HepG2 (cell line): ENCODE measurements around the gene ZNF391. TPM values are rescaled to one million over a fixed set of nuclear protein-coding genes. Genes with fewer than 3 reads are reported as not detected.

Source experiments
- JDP2 ChIP-seq: sonication (generic); formaldehyde crosslinking; IDR thresholded peaks from 2 replicates; pipeline ENCODE4 v1.8.1; 2022; ENCODE audit warnings: missing genetic modification reagents, borderline replicate concordance
- KDM6A ChIP-seq: IDR thresholded peaks from 2 replicates; pipeline ENCODE4 v1.6.1; 2016; ENCODE audit warnings: low read depth
- TP53 ChIP-seq: sonication (generic); formaldehyde crosslinking; conservative IDR thresholded peaks from 2 replicates; pipeline ENCODE4 v1.4.0; 2020; ENCODE audit warnings: missing genetic modification reagents
- polyA plus RNA-seq, 8 experiments: library from polyadenylated mRNA; depleted of rRNA in 3 of 8; stranded (reverse) in 7 of 8; unstranded in 1 of 8; fragments of >200 nt; fragmentation: Illumina TruSeq in 4 of 8; extraction: Trizol in 4 of 8; gene quantifications; 2 replicates each; pipeline versions ENCODE4 v1.2.1 to v1.2.3, GENCODE V29; 2011 to 2016; ENCODE audit warnings: low read depth in 4 of 8, missing spikeins in 1 of 8, mixed read lengths in 1 of 8; ENCODE audit not compliant: insufficient read depth in 1 of 8
- total RNA-seq, 5 experiments: library from RNA; depleted of rRNA; stranded (reverse); fragments of >200 nt; fragmentation: Illumina TruSeq; extraction: Trizol; gene quantifications; 2 replicates each; pipeline ENCODE4 v1.2.3, GENCODE V29; 2016; ENCODE audit warnings: low read depth in 1 of 5
- TF ChIP-seq, protein P1 (sequence below): sonication (generic); formaldehyde crosslinking; IDR thresholded peaks from 2 replicates; pipeline ENCODE4 v1.5.0; 2020; ENCODE audit warnings: missing genetic modification reagents
- TF ChIP-seq, protein P2 (sequence below): sonication (generic); formaldehyde crosslinking; IDR thresholded peaks from 2 replicates; pipeline ENCODE4 v1.5.1; 2020; ENCODE audit warnings: mild to moderate bottlenecking, missing genetic modification reagents, borderline replicate concordance

ZNF391 gene
- total and polyA plus RNA-seq, 2 of the 13 experiments (the other 11 are each of a cell fraction or from before 2014, with no cell fraction given): 0.78 to 1.7 TPM

DNA sequence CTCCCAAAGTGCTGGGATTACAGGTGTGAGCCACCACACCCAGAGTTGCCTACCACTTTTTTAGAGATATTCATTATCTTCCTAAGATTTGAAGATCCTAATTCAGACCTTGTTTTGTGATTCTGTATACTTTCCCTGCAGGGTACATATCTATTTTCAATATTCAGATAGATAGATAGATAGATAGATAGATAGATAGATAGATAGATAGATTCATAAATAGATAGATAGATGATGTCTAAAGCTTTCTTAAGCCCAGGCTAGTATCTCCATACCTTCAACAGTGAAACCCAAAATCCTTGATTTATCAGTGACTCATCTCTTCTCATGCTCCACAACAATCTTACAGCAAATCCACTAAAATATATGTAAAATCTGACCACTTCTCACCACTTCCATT lies 30.8 kb downstream of the ZNF391 start (continued):
- TF ChIP-seq JDP2 (CRISPR knock-in tag) (no peak), KDM6A (CRISPR knock-in tag) (no peak), TP53 (CRISPR knock-in tag) (no peak)
- TF ChIP-seq, protein P1, sequence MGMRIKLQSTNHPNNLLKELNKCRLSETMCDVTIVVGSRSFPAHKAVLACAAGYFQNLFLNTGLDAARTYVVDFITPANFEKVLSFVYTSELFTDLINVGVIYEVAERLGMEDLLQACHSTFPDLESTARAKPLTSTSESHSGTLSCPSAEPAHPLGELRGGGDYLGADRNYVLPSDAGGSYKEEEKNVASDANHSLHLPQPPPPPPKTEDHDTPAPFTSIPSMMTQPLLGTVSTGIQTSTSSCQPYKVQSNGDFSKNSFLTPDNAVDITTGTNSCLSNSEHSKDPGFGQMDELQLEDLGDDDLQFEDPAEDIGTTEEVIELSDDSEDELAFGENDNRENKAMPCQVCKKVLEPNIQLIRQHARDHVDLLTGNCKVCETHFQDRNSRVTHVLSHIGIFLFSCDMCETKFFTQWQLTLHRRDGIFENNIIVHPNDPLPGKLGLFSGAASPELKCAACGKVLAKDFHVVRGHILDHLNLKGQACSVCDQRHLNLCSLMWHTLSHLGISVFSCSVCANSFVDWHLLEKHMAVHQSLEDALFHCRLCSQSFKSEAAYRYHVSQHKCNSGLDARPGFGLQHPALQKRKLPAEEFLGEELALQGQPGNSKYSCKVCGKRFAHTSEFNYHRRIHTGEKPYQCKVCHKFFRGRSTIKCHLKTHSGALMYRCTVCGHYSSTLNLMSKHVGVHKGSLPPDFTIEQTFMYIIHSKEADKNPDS (CRISPR knock-in tag): no peak
- TF ChIP-seq, protein P2, sequence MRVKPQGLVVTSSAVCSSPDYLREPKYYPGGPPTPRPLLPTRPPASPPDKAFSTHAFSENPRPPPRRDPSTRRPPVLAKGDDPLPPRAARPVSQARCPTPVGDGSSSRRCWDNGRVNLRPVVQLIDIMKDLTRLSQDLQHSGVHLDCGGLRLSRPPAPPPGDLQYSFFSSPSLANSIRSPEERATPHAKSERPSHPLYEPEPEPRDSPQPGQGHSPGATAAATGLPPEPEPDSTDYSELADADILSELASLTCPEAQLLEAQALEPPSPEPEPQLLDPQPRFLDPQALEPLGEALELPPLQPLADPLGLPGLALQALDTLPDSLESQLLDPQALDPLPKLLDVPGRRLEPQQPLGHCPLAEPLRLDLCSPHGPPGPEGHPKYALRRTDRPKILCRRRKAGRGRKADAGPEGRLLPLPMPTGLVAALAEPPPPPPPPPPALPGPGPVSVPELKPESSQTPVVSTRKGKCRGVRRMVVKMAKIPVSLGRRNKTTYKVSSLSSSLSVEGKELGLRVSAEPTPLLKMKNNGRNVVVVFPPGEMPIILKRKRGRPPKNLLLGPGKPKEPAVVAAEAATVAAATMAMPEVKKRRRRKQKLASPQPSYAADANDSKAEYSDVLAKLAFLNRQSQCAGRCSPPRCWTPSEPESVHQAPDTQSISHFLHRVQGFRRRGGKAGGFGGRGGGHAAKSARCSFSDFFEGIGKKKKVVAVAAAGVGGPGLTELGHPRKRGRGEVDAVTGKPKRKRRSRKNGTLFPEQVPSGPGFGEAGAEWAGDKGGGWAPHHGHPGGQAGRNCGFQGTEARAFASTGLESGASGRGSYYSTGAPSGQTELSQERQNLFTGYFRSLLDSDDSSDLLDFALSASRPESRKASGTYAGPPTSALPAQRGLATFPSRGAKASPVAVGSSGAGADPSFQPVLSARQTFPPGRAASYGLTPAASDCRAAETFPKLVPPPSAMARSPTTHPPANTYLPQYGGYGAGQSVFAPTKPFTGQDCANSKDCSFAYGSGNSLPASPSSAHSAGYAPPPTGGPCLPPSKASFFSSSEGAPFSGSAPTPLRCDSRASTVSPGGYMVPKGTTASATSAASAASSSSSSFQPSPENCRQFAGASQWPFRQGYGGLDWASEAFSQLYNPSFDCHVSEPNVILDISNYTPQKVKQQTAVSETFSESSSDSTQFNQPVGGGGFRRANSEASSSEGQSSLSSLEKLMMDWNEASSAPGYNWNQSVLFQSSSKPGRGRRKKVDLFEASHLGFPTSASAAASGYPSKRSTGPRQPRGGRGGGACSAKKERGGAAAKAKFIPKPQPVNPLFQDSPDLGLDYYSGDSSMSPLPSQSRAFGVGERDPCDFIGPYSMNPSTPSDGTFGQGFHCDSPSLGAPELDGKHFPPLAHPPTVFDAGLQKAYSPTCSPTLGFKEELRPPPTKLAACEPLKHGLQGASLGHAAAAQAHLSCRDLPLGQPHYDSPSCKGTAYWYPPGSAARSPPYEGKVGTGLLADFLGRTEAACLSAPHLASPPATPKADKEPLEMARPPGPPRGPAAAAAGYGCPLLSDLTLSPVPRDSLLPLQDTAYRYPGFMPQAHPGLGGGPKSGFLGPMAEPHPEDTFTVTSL (CRISPR knock-in tag): no peak
